Measurements from ENCODE around the gene MYH14. TPM values are rescaled to one million over a fixed set of nuclear protein-coding genes. Genes with fewer than 3 reads are reported as not detected.

Gene MYH14
- total RNA-seq, 4 donors from 2014 or later, result 103 to 174 (median 141) TPM

GRCh38 chr19:50178320-50178719 lies 25.1 kb upstream of the MYH14 start:
- Histone ChIP-seq H3K27ac (no peak overlapping the region), H3K36me3 (no peaks in the 10 kb centered on the region), H3K9me3 (no peaks in the 10 kb centered on the region), H3K27me3 (no peaks in the 10 kb centered on the region), H3K4me1 (no peaks in the 10 kb centered on the region), H3K4me3 (no peak overlapping the region)
- intact Hi-C loops (cut with DNase I; ENCODE audit: low total_unique reads) (no loop called here), in situ Hi-C loops (cut with MboI; ENCODE audit: low sequenced_read_pairs in 4 of 4) (no loop called here)
- DNase-seq, result no peak
- no peak for TF ChIP-seq CTCF (IDR thresholded peaks at IDR 0.05 in 4 of 5, conservative IDR thresholded peaks at IDR 0.05 in 1 of 5)
- no peak for TF ChIP-seq POLR2A (IDR thresholded peaks at IDR 0.05)
- ATAC-seq, result no peak

GRCh38 chr19:50178859-50179537 lies 24.4 kb upstream of the MYH14 start:
- Histone ChIP-seq H3K27ac (no peak overlapping the region), H3K4me3 (no peak overlapping the region), H3K4me1 (no peaks in the 10 kb centered on the region), H3K27me3 (no peaks in the 10 kb centered on the region), H3K36me3 (no peaks in the 10 kb centered on the region), H3K9me3 (no peaks in the 10 kb centered on the region)
- no peak for TF ChIP-seq CTCF (IDR thresholded peaks at IDR 0.05 in 4 of 5, conservative IDR thresholded peaks at IDR 0.05 in 1 of 5)
- DNase-seq (no peak), ATAC-seq (no peak)
- in situ Hi-C loops (cut with MboI; ENCODE audit: low sequenced_read_pairs in 4 of 4) (no loop called here), intact Hi-C loops (cut with DNase I; ENCODE audit: low total_unique reads) (no loop called here)

GRCh38 chr19:50181121-50181520 lies 22.3 kb upstream of the MYH14 start:
- intact Hi-C loops (cut with DNase I; ENCODE audit: low total_unique reads), result no loop called here
- H3K27ac ChIP-seq, result no peak overlapping the region
- TF ChIP-seq CTCF (IDR thresholded peaks at IDR 0.05 in 4 of 5, conservative IDR thresholded peaks at IDR 0.05 in 1 of 5) (no peak), POLR2A (IDR thresholded peaks at IDR 0.05) (no peak)
- H3K36me3 ChIP-seq, result no peaks in the 10 kb centered on the region
- in situ Hi-C loops (cut with MboI; ENCODE audit: low sequenced_read_pairs in 4 of 4), result no loop called here
- H3K4me1 ChIP-seq, result no peaks in the 10 kb centered on the region
- ATAC-seq, result no peak
- H3K4me3 ChIP-seq, result no peak overlapping the region
- no peak for DNase-seq
- H3K9me3 ChIP-seq, result no peaks in the 10 kb centered on the region
- H3K27me3 ChIP-seq, result no peaks in the 10 kb centered on the region

- Histone ChIP-seq H3K27me3 (no peaks in the 10 kb centered on the region), H3K9me3 (no peaks in the 10 kb centered on the region), H3K4me1 (no peaks in the 10 kb centered on the region), H3K4me3 (no peak overlapping the region), H3K27ac (no peak overlapping the region), H3K36me3 (no peaks in the 10 kb centered on the region)
- in situ Hi-C loops (cut with MboI; ENCODE audit: low sequenced_read_pairs in 4 of 4) (no loop called here), intact Hi-C loops (cut with DNase I; ENCODE audit: low total_unique reads) (no loop called here)
- no peak for ATAC-seq
- DNase-seq, result no peak
- no peak for TF ChIP-seq CTCF (IDR thresholded peaks at IDR 0.05 in 4 of 5, conservative IDR thresholded peaks at IDR 0.05 in 1 of 5)
- no peak for TF ChIP-seq POLR2A (IDR thresholded peaks at IDR 0.05)
Measured at GRCh38 chr19:50184196-50184595, 19.2 kb upstream of the MYH14 start.

- intact Hi-C loops (cut with DNase I; ENCODE audit: low total_unique reads) (no loop called here), in situ Hi-C loops (cut with MboI; ENCODE audit: low sequenced_read_pairs in 4 of 4) (no loop called here)
- ATAC-seq (no peak), DNase-seq (no peak)
- TF ChIP-seq CTCF (IDR thresholded peaks at IDR 0.05 in 4 of 5, conservative IDR thresholded peaks at IDR 0.05 in 1 of 5), result no peak
- no peak for TF ChIP-seq POLR2A (IDR thresholded peaks at IDR 0.05)
- H3K9me3 ChIP-seq, result no peaks in the 10 kb centered on the region
- no peak overlapping the region for H3K4me3 ChIP-seq
- H3K27ac ChIP-seq, result no peak overlapping the region
- H3K4me1 ChIP-seq, result peaks cover 0 to 9% of the 10 kb centered on the region in 2 donors
- no peaks in the 10 kb centered on the region for H3K27me3 ChIP-seq
- no peaks in the 10 kb centered on the region for H3K36me3 ChIP-seq
Measured at GRCh38 chr19:50187937-50188336, 15.5 kb upstream of the MYH14 start.
